HG03457 (cell line): ENCODE data around the gene CECR2.

Source experiments
- ATAC-seq: cut with Tn5 transposase; IDR thresholded peaks from one replicate; pipeline ENCODE4 v1.9.1; 2021; ENCODE audit warnings: moderate number of reproducible peaks; ENCODE audit not compliant: unreplicated experiment

Gene CECR2

GRCh38 chr22:17369439-17370025, at the start of gene CECR2:
Gene CECR2, plus strand, starts transcription at chr22:17369460. Its CDS starts 324 bp downstream, at chr22:17369784.
- no peak for ATAC-seq

GRCh38 chr22:17319546-17319945, 49.7 kb upstream of the CECR2 start:
- no peak for ATAC-seq

GRCh38 chr22:17322511-17322910, 46.7 kb upstream of the CECR2 start:
- ATAC-seq: no peak

GRCh38 chr22:17331690-17332089, 37.6 kb upstream of the CECR2 start:
- no peak for ATAC-seq

- no peak for ATAC-seq
Observed at GRCh38 chr22:17332109-17332800, 37.0 kb upstream of the CECR2 start.

GRCh38 chr22:17334059-17334458, 35.2 kb upstream of the CECR2 start:
- no peak for ATAC-seq

DNA sequence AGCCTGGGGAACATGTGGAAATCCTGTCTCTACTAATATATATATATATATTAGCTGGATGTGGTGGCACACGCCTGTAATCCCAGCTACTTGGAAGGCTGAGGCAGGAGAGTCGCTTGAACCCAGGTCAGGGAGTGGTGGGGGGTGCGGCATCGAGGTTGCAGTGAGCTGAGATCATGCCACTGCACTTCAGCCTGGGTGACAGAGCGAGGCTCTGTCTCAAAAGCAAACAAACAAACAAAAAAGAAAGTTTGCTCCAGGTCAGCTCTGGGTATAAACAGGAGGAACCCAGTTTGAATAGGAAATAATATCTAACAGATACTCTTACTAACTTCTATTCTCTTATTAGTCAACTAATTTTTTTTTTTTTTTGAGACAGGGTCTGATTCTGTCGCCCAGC, 34.3 kb upstream of the CECR2 start:
- no peak for ATAC-seq

GRCh38 chr22:17336061-17336460, 33.2 kb upstream of the CECR2 start:
- no peak for ATAC-seq

GRCh38 chr22:17337639-17338038, 31.6 kb upstream of the CECR2 start:
- ATAC-seq: no peak

DNA sequence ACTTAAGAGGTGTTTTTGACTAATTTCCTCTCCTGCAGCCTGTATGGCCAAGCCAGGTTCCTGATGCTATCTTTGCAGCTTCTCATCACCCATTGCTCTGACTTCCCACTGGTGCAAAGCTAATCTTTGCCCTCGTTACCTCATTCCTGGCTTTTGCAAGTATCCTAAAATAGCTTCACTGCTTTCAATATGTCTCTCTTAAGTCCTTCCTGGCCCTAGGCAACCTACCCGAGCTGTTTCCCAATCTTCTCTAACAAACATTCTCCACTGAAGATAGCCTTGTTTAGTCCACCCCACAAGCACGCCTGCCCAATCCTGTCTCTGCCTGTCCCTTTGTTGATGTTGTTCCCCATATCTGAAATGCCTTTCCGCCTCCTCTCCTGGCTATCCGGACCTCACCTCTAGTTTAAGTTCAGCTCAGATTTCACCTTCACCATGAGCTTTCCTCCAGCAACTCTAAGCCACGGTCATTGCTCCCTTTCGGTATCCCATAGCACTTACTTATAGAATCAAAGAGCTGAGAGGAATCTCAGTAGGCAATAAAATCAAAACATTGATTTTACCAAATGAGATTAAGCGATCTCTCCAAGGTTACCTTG, 30.1 kb upstream of the CECR2 start:
- ATAC-seq: no peak

- no peak for ATAC-seq
Observed at GRCh38 chr22:17342361-17342760, 26.9 kb upstream of the CECR2 start.

DNA sequence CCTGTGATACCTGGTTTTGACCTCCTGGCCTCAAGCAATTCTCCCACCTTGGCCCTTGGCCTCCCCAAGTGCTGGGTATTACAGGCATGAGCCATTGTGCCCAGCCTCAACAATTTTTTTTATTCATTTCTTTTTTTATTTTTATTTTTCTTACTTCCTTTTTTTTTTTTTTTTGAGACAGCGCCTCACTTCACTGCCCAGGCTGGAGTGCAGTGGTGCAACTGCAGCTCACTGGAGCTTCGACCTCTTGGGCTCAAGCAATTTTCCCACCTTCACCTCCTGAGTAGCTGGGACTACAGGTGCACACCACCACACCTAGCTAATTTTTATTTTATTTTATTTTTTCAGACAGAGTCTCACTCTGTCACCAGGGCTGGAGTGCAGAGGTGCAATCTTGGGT, 25.5 kb upstream of the CECR2 start:
- ATAC-seq: no peak

DNA sequence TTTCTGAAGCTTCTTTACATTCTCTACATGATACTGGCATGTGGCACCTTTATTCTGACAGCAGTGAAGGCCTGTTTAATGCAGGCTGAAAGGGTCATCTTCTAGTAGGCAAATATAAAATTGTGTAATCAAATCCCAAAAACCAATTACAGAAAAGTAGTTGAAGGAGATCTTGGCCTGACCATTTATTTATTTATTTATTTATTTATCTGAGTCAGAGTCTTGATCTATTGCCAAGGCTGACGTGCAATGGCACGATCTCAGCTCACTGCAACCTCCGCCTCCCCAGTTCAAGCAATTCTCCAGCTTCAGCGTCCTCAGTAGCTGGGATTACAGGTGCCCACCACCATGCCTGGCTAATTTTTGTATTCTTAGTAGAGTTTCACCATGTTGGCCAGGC, 22.7 kb upstream of the CECR2 start:
- ATAC-seq: no peak

GRCh38 chr22:17347724-17348123, 21.5 kb upstream of the CECR2 start:
- ATAC-seq: no peak

DNA sequence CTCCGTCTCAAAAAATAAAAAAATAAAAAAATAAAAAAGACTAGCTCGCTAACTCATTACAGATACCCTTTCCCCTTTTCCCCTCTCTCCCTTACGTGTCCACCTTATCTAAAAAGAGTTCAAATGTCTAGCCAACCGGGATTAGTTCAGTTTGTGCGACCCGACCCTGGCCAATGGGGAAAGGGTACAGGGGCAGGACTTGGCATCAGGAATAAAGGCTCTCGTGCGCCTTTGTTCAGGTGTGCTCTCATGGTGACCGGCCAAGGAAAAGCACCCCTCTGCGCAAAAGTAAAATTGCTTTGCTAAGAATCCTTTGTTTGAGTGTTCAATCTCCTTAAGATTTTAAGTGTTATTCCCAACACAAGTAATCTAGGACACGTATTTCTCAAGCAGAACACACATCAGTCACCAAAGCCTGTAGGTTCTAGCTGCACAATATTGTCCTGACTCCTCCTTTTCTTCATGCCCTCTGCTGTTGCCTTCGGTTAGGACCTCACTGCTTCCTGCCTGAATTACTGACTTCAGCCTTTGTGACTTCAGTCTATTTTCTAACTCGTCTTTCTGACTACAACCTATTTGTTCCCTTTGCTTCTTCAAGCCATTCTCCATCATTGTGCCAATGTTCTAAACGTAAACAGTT, 20.7 kb upstream of the CECR2 start:
- no peak for ATAC-seq

- no peak for ATAC-seq
Observed at GRCh38 chr22:17349172-17349571, 20.1 kb upstream of the CECR2 start.

GRCh38 chr22:17350292-17350691, 19.0 kb upstream of the CECR2 start:
- ATAC-seq: no peak

GRCh38 chr22:17352798-17353197, 16.5 kb upstream of the CECR2 start:
- ATAC-seq: no peak

GRCh38 chr22:17357688-17358087, 11.6 kb upstream of the CECR2 start:
- ATAC-seq: no peak

DNA sequence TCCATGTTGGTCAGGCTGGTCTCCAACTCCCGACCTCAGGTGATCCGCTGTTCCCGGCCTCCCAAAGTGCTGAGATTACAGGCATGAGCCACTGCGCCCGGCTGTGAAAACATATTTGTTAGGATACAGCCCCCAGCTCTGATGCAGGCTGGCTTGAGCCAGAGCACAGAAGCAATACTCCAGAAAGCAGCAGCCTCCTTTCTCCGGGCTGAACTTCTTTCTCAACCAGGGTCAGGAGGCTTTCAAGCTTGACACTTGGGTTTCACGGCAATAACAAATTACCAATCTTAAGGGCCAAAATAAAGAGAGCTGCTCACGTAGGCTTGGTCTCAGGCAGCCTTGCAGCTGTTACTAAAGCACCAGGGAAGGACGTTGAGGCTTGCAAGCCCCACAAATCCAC, 10.8 kb upstream of the CECR2 start:
- no peak for ATAC-seq

GRCh38 chr22:17359501-17359900, 9.8 kb upstream of the CECR2 start:
- ATAC-seq: no peak

GRCh38 chr22:17366329-17366728, 2.9 kb upstream of the CECR2 start:
- no peak for ATAC-seq
